Stimulated activated CD4-positive, alpha-beta T cell treated with anti-CD3 and anti-CD28 coated beads, Interleukin-1b, Interleukin-23, amount 100 ng/mL, for 48 hours (primary cell): ENCODE measurements around the gene RRP8.
A peak's percentile ranks its signal among the peaks of the same experiment; 100 is the strongest.

ENCODE experiments used
- DNase-seq: peaks from one replicate; pipeline ENCODE4 v3.0.0-alpha.2; 2020

Gene RRP8

DNA sequence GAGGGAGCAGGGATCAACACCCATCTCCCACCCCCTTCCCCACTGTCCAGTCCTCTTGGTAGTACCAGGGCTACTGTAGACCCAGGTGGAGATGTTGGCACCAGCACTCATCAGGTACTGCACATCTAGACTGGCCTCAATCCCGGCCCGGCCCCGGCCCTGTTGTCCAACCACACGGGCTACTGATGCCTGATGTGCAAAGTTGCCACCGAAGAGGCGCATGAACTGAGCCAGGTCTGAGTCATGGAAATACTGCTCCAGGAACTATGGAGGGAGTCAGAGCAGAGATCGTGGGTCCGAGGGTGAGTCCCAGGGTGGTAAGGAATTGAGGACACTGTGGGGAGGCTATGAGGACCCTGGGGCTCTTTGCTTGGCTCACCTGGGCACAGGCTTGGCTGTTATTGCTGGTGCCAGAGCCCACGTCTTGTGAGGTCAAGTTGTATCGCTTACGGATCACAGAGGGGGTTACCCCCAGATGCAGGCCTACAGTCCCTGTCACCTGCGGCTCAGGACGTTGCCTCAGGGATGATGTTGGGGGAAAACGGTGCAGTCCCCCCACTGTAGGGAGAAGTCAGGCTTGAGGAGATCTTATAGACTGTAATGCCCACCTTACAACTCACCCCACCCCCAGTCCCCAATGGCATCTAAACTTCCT, 13.3 kb upstream of the RRP8 start:
- no peak for DNase-seq

DNA sequence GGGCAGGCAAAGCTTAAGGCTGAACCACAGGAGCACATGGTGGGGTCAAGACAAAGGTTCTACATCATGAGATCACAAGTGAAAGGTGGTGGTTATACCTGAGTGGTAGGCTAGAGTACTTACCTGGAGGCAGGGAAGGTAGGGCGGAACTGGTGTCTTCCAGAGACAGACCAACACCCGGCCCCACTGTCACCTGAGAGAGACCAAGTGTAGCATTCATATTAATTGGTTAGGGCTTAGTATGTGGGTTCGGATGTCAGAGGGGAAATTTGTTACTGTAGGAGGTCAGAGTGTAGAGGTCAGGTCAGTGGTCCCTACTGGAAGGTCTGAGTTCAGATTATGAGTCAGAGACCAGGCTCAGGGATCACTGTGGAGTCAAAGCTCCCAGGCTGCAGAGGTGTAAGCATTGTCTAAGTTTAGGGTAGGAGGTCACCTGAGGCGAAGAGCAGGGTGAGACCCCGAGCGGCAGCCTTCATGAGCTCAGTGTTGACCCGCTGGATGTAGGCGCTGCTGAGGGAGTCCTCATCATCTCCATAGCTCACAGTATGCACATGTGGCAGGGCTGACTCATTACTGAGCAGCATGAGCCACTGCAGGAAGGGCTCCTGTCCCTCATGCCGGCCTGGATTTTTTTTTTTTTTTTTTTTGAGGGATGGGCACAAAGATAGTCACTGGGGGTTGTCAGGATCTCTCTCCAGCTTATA, 12.6 kb upstream of the RRP8 start:
- DNase-seq: no peak

DNA sequence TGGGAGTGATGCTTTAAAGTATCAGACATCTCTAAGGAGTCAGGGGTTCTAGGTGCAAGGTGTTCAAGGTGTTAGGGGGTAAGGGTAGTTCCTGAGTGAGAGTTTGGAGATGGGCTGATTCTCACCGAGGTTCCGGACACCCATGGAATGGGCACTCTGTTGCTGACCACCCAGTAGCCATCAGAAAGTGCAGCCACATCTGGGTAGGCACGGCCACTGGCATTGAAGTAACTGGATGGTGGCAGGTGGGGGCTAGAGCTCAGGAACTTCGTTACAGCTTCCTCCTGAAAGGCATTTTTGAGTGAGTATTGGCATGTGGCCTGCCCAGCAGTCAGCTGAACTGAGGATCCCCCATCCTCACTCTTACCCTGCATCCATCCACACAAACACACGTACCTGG, 11.6 kb upstream of the RRP8 start:
- no peak for DNase-seq

DNA sequence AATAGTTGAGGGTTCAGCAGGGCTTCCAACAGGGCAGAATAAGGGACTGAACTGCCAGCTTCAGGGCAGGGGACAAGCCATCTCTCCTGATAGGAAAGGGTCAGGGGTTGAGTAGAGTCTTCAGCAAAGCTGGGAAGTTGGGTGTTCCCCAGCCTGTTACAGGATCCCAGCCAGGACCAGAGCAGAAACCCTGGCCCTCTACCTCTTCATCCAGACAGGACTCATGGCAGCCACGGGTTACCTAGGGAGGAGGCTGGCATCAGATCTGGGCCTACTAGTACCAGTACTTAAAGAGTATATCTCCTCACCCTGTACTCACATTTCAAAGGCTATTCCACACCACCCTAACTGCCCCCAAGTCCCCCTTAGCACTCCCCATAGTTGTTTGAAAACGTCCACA, 11.0 kb upstream of the RRP8 start:
- no peak for DNase-seq

DNA sequence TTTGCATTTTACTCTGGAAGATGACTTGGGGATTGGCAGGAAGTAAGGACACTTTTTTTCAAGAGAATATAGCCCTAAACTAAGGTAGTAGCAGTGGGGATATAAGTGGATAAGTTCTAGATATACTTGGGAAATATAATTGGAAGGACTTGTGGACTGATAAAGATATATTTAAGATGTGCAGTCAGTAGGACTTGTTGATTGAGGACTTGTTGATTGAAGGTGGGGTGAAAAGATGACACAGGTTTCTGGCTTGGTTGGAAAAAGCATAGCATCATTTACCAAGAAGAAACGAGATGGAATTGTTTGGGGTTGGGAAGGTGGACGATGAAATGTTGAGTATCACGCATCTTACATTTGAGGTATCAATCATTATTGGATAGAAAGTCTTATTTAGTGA, 10.1 kb upstream of the RRP8 start:
- no peak for DNase-seq

DNA sequence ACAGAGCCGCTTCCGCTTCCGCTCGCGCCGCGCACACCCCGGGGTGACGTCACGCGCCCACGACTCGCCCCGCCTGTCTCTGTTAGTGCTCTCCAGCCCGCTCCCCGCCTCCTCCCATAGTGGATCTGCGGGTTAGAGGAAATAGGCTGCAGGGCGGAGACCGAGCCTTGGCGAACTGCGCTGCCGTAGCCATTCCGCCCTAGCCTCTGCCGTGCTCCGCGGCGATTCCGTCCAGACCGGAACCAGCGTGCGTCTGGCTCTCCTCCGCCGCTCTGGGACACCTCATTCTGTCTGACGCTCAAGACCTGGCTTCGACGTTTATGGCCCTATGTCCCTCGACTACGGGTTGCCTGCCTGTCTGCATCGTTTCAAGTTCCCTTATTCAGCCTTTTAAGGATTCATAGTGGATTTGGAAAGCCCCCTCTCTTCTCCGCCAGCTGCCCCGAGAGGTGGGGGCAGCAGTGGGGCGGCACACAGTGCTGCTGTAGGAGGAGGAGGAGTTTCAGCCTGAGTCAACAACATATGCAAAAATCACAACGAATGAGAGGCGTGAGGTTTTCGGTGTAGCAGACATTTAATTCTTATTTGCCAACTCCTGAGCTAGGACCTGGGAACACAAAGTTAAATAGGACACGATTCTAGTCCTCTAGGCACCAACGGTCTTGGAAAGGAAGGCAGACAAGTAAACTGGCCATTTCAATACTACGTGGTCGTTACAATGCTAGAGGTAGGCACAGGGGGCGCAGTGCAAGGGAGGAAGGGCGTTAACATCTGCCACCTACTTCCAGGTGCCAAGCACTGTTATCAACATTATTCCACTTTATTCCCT, 9.0 kb upstream of the RRP8 start, which contains the start of gene TAF10:
Gene TAF10, minus strand, starts transcription at position 4 of the 829 bp plus-strand sequence. CDS start 27 bp downstream, outside the sequence.
- peak; percentile 93 for DNase-seq

DNA sequence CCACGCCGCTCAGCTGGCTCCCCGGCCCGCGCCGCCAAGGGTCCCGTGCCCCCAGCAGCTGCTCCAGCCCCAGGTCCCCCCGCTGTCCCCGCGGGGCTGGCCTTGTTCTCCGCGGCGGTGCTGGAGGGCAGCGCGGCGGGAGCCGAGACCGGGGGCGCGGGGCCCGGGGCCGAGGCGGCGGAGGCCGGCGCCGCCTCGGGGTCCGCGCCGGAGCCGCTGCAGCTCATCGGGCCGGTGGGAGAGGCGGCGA, 8.5 kb upstream of the RRP8 start:
- no peak for DNase-seq

DNA sequence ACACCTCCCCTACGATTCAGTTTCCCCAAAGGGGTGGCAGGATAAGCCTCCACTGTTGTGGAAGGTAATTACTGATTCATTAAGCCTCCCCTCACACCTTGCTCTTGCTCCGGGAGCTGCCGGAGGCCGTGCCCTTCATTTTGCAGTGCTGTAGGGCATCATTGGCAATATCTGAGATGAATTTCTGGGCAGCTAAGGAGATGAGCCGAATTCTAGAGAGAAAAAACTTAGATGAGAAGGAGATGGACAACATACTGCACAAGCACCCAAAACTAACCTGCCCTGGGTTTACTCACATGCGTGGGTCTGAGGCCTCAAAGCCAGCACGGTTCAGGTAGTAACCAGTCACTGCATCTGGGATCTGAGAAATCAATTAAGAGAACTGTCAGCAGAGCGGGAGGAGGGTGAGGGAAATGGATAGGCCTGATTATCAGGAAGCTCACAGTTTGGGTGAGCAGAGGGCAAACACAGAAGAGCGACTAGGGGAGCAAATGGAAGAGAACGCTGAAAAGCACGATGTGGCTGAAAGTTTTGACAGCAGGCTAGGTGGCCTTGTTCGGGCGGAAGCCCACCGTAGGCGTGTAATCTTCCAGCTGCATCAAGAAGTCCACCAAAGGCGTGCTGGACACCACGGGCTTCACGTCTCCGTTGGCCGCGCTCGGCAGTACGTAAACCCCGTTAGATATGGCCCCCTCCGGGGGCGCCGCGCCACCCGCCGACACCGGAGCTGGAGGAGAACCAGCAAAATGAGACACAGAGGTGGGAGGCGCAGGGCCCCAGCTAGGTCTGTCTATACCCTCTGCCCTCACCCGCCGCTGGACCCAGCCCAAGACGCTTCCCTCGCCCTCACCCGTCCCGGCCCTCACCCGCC, 7.9 kb upstream of the RRP8 start:
- DNase-seq: no peak

DNA sequence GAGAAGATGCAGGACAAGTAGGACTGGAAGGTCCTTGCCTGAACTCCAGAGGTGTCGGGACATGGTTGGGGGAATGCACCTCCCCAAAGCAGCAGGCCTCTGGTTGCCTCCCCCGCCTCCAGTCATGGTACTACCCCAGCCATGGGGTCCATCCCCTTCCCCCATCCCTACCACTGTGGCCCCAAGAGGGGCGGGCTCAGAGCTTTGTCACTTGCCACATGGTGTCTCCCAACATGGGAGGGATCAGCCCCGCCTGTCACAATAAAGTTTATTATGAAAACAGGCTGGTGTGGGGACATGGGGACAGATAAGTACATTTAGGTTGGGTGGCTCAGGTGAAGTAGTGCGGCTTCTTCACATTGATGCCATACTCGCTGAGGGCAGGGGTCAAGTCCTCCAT, 7.2 kb upstream of the RRP8 start:
- no peak for DNase-seq

DNA sequence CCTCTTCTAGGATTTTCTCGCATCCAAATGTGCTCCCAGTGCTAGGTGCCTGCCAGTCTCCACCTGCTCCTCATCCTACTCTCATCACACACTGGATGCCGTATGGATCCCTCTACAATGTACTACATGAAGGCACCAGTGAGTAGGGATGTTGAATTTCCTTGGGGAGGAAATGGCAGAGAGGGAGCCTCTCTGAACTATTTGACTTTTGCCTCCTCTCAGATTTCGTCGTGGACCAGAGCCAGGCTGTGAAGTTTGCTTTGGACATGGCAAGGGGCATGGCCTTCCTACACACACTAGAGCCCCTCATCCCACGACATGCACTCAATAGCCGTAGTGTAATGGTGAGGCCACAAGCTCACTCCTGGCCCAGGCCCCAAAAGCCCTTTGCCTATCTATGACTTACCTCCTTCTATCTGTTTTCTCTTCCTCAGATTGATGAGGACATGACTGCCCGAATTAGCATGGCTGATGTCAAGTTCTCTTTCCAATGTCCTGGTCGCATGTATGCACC, 6.1 kb upstream of the RRP8 start:
- no peak for DNase-seq

DNA sequence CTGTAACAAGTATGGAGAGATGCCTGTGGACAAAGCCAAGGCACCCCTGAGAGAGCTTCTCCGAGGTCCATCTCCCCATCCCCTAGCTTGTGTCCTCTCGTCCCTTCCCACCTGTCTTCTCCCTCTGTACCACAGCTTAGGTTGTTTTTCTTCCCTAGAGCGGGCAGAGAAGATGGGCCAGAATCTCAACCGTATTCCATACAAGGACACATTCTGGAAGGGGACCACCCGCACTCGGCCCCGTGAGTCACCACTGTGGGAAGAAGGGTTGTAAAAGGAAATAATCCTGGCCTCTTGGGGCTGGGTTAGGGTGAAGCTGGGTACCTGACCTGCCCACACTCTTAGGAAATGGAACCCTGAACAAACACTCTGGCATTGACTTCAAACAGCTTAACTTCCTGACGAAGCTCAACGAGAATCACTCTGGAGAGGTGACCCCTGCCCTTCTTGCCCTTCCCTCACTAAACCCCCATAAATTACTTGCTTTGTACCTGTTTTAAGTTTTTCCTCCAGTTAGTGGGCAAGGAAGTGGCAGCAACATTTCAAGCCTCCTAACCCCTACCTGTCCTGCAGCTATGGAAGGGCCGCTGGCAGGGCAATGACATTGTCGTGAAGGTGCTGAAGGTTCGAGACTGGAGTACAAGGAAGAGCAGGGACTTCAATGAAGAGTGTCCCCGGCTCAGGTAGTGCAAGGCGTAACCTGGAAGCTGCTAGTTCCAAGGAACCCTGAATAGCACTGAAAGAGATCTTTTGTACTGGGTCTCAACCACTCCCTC, 5.5 kb upstream of the RRP8 start:
- no peak for DNase-seq

DNA sequence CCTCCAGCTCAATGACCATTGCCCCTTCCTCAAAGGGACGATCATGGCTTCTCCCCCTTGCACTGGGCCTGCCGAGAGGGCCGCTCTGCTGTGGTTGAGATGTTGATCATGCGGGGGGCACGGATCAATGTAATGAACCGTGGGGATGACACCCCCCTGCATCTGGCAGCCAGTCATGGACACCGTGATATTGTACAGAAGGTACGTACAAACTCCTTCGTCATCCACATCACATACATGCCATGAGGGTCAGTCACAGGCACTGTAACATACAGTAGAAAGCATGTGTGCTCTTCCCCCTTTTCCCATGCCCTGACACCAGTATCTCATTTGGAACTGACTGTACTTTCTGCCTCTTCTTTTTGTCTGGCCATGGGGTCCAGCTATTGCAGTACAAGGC, 4.6 kb upstream of the RRP8 start:
- DNase-seq: no peak

DNA sequence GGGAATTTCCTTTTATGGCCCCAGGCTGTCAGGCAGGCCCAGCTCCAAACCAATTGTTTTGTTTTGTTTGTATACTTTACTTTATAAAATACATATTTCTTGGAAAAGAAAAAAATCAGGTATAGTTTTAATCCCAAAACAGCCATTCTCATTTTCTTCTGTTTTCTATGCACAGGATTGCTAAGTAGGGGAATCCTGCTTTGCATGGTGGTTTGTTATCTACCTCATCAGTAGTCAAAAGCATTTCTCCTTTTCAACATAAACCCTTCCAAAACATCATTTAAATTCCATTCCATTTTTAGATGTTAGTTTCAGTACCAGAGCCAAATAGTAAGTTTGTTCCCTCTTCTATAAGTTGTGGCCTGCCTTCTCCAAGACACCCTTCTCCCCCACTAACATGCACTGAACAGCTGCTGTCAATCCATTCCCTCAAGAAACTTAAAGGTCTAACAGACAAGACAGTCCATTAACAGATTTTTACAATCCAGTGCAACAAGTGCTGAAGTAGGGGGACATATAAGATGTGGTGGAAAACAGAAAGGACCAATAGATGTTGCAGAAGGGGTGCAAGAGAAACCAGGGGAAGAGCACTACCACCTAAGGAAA, 3.9 kb upstream of the RRP8 start:
- DNase-seq: no peak

DNA sequence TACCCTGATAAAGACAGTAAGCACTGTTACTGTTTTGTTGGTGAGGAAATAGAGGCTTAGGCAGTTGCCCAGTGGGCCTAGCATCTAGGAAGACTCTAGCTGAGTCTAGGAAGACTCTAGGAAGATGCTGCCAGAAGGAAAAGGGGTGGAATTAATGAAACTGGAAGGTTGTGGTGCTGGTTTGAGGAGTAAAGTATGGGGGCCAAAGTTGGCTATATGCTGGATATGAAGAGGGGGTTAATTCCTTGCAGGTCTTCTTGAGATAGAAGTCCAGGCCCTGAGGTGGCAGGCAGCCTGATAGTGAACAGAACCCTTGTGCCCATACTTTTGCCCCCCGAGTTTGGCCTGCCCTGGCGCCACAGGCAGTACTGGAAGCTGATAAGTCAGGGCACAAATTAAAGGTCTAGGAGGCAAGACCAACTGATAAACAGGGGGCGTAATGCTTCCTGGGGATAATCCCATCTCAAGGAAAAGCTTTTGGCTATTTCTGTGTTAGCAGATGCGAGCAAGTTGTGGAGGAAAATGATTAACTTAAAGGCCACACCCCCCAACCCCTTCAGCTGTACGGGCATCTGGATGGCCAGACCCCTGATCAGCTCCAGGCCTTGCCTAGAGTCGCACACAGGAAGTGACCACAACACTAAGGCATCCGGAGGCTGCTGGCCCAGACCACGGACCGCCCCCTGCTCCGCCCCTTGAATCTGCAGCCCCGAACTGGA, 3.2 kb upstream of the RRP8 start:
- peak; percentile 63 for DNase-seq

DNA sequence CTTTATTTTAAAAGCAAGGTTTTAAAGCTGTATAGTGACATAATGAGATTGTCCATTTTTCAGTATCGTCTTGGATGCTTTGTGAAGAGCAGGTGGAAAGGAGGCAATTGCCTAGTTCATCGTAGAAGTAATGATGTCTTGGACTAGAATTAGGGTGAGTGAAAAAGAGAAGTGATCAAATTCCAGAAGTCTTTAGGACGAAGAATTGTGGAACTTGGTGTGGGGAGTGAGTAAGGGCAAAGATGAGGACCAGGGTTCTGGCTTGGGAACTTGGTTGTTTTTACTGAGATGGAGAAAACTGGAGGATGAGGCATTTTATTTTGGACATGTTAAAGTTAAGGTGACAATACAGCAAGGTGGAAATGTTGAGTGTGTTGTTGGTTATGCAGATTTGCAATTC, 1.4 kb upstream of the RRP8 start:
- no peak for DNase-seq

DNA sequence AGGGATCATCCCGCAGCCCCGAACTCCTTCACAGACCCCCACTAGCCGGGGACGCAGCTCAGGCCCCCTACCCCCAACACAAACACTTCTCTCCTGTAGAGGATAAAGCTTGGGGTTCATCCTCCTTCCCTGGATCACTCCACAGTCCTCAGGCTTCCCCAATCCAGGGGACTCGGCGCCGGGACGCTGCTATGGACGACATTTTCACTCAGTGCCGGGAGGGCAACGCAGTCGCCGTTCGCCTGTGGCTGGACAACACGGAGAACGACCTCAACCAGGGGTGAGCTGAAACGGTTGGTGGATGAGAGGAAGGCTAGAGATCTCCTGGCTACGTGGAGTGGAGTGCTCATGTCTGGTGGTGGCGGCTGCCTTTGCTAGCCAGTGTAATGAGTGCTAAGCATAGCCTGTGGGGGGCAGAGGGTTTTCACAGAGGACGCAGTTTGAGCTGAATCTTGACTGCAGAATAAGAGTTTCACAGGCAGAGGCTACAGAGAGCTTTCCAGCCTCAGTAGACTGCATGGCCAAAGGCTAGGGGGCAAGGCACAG, 738 bp upstream of the RRP8 start:
- DNase-seq: peak; percentile 51

DNA sequence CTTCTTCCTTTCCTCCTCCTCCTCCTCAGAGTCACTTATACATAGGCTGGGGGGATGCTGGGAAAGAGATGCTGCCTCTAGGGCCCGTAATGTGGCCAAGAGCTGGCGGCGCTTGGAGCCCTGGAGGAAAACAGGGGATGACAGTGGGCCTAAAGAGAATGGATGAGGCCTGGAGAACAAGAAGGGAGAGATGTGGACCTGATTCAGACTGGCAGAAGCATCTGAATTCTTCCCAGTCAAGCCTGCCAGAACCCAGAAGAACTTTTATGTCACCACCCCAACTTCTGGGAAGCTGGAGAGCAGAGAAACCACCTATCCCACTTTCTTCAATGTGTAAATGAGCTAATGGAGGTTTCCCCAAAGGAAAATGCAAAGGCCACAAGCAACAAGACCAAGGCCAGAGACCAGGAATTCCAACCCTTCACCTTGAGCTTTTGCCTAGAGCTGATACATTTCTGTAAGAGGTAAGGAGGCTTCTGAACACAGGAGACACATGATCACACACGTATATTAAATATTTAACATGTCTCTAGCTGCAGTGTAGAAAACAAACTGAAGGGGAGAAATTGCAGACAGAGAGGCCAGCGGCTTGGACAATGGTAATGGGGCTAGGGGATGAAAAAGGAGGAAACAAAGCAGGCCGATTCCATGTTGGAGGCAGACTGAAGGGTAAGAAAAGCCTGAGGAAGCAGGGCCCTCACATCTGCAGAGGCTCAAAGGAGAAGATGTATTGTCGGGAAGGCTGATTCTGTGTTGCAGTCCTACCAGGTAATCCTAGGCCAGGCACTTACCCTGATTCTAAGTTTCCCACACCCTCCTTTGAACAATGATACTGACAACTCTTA, 1.1 kb downstream of the RRP8 start:
- no peak for DNase-seq

DNA sequence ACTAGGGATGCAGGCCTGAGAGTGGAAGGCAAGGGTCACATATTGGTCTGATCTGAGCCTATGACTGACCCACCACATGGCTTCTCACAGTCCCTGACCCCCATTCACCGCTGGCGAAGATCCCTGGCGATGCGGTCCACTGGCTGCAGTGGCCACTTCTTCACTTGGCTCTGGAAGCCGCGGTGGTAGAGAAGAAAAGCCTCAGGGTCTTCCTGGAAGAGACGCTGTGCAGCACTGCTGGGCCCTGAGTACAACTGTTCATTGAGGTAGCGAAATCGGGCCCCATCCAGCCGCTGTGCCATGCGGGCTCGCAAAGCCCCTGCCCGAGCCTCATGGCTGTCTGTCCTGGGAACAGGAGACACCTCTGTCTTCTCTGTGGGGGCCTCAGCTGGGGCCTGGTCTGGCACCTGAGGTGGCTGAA, 2.4 kb downstream of the RRP8 start:
- DNase-seq: no peak

DNA sequence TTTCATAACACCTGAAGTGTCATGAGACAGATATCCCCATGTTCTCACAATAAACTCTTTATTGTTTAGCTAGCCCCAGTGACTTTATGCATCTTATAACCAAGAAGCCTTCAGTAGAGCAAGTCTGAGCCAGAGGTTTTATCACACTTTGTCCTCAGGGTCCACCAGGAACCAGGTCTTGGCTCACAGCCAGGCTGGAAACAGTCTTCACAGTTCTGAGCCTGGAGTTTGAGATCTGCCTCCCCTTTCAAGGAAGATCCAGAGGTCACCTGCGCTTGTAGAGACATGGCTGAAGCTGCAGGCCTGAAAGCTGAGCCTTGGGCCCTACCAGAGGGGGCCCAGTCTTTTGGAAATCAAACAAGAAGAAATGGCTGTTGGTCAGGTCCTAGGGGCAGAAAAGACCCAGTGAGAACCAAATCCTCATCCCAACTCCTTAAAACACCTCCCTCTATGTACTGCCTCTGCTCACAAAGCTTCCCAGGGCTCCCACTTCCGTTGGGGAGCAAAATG, 3.5 kb downstream of the RRP8 start:
- DNase-seq: no peak

DNA sequence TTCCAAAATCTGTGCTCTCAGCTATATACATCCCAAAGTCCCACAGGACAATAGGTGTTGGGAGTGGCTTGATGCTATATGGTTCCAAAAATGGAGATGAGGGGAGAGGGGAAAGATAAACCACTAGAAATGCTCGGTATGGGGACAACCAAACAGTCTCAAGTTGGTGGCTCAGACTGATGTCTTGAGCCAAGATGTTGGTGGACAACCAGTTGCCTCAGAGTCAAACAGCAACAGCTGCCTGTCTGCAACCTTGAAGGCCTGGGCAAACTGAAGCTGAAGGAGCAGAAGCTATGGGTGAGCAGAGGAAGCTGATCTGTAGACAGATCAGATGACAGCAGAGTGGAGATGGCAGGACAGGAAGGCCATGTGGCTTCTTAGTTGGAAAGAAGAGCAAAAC, 4.0 kb downstream of the RRP8 start:
- DNase-seq: no peak
